ENCODE data around the gene CORIN. TPM values are rescaled to one million over a fixed set of nuclear protein-coding genes. Genes with fewer than 3 reads are reported as not detected.

The CORIN gene
- polyA plus RNA-seq, 1 of the 3 experiments (the other 2 are of a cell fraction), result 1.1 TPM

- no peaks in the 10 kb centered on the region for H3F3A ChIP-seq (replicated peaks; ENCODE audit: insufficient read depth)
- TF ChIP-seq MAX (IDR thresholded peaks at IDR 0.05; ENCODE audit: low read depth) (no peak), ELF1 (IDR thresholded peaks at IDR 0.05) (no peak), FOXJ3 (CRISPR knock-in tag; IDR thresholded peaks at IDR 0.05) (no peak), FOSL2 (IDR thresholded peaks at IDR 0.05; ENCODE audit: borderline replicate concordance, low read depth) (no peak), SMC3 (IDR thresholded peaks at IDR 0.05; ENCODE audit: low read depth, low read length) (no peak), POLR2AphosphoS5 (IDR thresholded peaks at IDR 0.05; ENCODE audit: low read depth, low read length) (no peak), RCOR1 (IDR thresholded peaks at IDR 0.05; ENCODE audit: low read length) (no peak), MEF2A (IDR thresholded peaks at IDR 0.05; ENCODE audit: borderline replicate concordance, low read depth) (no peak), USF1 (IDR thresholded peaks at IDR 0.05; ENCODE audit: borderline replicate concordance, low read depth) (no peak), TAF1 (IDR thresholded peaks at IDR 0.05; ENCODE audit: borderline replicate concordance, low read depth, low read length) (no peak), GATA2 (CRISPR knock-in tag; IDR thresholded peaks at IDR 0.05) (no peak), NFIC (IDR thresholded peaks at IDR 0.05; ENCODE audit: borderline replicate concordance) (no peak), RXRA (IDR thresholded peaks at IDR 0.05; ENCODE audit: borderline replicate concordance, low read depth) (no peak), REST (IDR thresholded peaks at IDR 0.05; ENCODE audit: low read depth, low read length) (no peak), IRF3 (IDR thresholded peaks at IDR 0.05; ENCODE audit: low read depth, low read length) (no peak), MXI1 (IDR thresholded peaks at IDR 0.05; ENCODE audit: low read depth, low read length) (no peak), YY1 (IDR thresholded peaks at IDR 0.05; ENCODE audit: low read depth) (no peak), JUND (IDR thresholded peaks at IDR 0.05) (no peak), CHD2 (IDR thresholded peaks at IDR 0.05; ENCODE audit: low read length, partially characterized antibody) (no peak)
- POLR2A ChIA-PET, result no interaction called here
- H3K27ac ChIP-seq (ENCODE audit: low read depth in 2 of 2, low read length in 1 of 2), result no peak overlapping the region
- H3K36me3 ChIP-seq (replicated peaks in 1 of 2; ENCODE audit: control insufficient read depth in 1 of 2, insufficient read depth in 2 of 2, low read length in 1 of 2), result no peaks in the 10 kb centered on the region
- H3K9me2 ChIP-seq, result no peaks in the 10 kb centered on the region
- H3K9ac ChIP-seq, result no peak overlapping the region
- no peak for DNase-seq
- no peak overlapping the region for H3K4me2 ChIP-seq
- CTCF ChIA-PET, result interaction anchor here (1.2 kb wide), 1 partner anchor 69 kb away, joined by 4 read pairs; no protein-coding TSS in a partner anchor
- no peak overlapping the region for H3K4me3 ChIP-seq (ENCODE audit: low read depth in 2 of 2, low read length in 1 of 2)
- H4K20me1 ChIP-seq (ENCODE audit: insufficient read depth), result no peaks in the 10 kb centered on the region
- WGBS (ENCODE audit: low lambda C conversion rate), result 70% methylated on average over 6 of the region's 6 CpGs
- no peaks in the 10 kb centered on the region for H3K79me2 ChIP-seq (ENCODE audit: insufficient read depth)
- H3K27me3 ChIP-seq (ENCODE audit: insufficient read depth), result no peaks in the 10 kb centered on the region
- H3K9me3 ChIP-seq, result no peaks in the 10 kb centered on the region
- H3K4me1 ChIP-seq (ENCODE audit: control insufficient read depth in 1 of 2, insufficient read depth in 2 of 2, low read depth in 1 of 2, low read length in 1 of 2), result no peaks in the 10 kb centered on the region
- no peak overlapping the region for H2AFZ ChIP-seq (ENCODE audit: low read depth)
These were observed 63.8 kb downstream of the CORIN start for GRCh38 chr4:47774079-47774478.

Measured in SK-N-SH (cell line).